Measurements from ENCODE around the gene EPHA2. TPM values are rescaled to one million over a fixed set of nuclear protein-coding genes. Genes with fewer than 3 reads are reported as not detected.

Gene EPHA2
- total RNA-seq, 1 donor from 2014 or later: 28.3 TPM

GRCh38 chr1:16119926-16120325 lies 35.9 kb downstream of the EPHA2 start:
- no peak for TF ChIP-seq CTCF (IDR thresholded peaks at IDR 0.05; ENCODE audit: unreplicated experiment)
- no peak overlapping the region for H3K27ac Mint-ChIP-seq
- H3K9me3 Mint-ChIP-seq (ENCODE audit: low read depth): no peaks in the 10 kb centered on the region
- no peaks in the 10 kb centered on the region for H3K27me3 Mint-ChIP-seq
- no peak for DNase-seq (ENCODE audit: low spot score, unreplicated experiment)
- H3K4me1 Mint-ChIP-seq (ENCODE audit: low read depth): peaks cover 28% of the 10 kb centered on the region
- H3K36me3 Mint-ChIP-seq (ENCODE audit: insufficient read depth): peaks cover 9% of the 10 kb centered on the region
- H3K4me3 Mint-ChIP-seq (ENCODE audit: low read depth): no peak overlapping the region

DNA sequence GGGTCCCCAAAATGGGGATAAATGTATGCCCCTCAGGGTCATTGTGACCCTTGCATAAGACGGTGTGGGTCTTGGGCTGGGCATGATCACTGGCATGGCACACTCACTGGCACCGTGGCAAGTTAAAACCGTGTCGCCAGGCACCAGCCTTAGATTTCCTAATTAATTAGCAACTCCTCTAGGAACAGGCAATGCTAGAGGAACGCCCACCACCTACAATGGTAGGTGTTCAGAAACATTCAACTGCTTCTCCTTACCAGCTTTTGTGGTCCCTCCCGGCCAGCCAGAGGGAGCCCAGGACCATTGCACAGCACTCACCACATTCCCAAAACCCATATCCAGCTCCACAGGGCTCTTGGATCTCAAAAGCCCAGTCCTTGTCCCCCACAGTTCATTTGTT lies 36.4 kb downstream of the EPHA2 start:
- Mint-ChIP-seq H3K4me1 (ENCODE audit: low read depth) (peaks cover 28% of the 10 kb centered on the region), H3K27ac (no peak overlapping the region), H3K36me3 (ENCODE audit: insufficient read depth) (peaks cover 7% of the 10 kb centered on the region), H3K27me3 (no peaks in the 10 kb centered on the region), H3K9me3 (ENCODE audit: low read depth) (no peaks in the 10 kb centered on the region), H3K4me3 (ENCODE audit: low read depth) (no peak overlapping the region)
- no peak for TF ChIP-seq CTCF (IDR thresholded peaks at IDR 0.05; ENCODE audit: unreplicated experiment)
- no peak for DNase-seq (ENCODE audit: low spot score, unreplicated experiment)

DNA sequence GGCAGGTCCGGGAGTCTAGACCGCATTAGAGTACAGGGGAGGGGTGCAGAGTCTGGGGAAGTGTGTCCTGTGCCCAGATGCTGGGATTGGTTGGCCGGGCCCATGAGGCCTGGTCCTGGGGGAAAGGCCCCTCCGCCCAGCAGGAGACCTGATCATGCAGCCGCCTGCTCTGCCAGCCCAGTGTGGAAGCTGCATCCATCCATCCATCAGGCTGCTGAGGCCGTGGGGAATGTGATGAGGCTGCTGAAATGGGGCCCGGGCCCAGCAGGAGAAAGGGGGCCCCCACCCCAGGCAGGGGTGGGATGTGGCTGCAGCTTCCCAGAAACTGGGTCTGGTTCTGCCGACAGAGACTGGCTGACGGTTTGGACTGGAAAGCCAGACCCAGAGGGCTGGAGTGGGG lies 37.2 kb downstream of the EPHA2 start:
- Mint-ChIP-seq H3K27me3 (no peaks in the 10 kb centered on the region), H3K4me3 (ENCODE audit: low read depth) (no peak overlapping the region), H3K9me3 (ENCODE audit: low read depth) (no peaks in the 10 kb centered on the region), H3K36me3 (ENCODE audit: insufficient read depth) (peaks cover 4% of the 10 kb centered on the region), H3K4me1 (ENCODE audit: low read depth) (peaks cover 28% of the 10 kb centered on the region), H3K27ac (no peak overlapping the region)
- TF ChIP-seq CTCF (IDR thresholded peaks at IDR 0.05; ENCODE audit: unreplicated experiment): no peak
- DNase-seq (ENCODE audit: low spot score, unreplicated experiment): no peak

DNA sequence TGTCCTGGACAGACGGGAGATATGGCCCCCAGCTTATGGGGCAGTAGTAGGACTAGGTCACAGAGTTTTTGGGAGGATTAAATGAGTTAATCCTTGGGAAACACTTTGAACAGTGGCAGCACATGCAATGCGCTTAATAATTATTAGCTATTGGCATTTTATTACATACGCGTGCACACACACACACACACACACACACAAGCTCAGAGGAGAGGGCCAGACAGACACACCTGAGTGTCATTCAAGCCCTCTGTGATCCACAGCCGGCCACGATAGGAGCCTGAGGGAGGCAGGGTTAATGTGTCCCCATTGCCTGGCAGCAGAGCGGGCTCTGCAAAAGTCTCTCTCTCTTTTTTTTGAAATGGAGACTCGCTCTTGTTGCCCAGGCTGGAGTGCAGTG lies 37.9 kb downstream of the EPHA2 start:
- no peak for DNase-seq (ENCODE audit: low spot score, unreplicated experiment)
- no peaks in the 10 kb centered on the region for H3K27me3 Mint-ChIP-seq
- H3K4me1 Mint-ChIP-seq (ENCODE audit: low read depth): peaks cover 33% of the 10 kb centered on the region
- peak overlapping the region; percentile 62 for H3K27ac Mint-ChIP-seq
- no peaks in the 10 kb centered on the region for H3K9me3 Mint-ChIP-seq (ENCODE audit: low read depth)
- no peak for TF ChIP-seq CTCF (IDR thresholded peaks at IDR 0.05; ENCODE audit: unreplicated experiment)
- no peaks in the 10 kb centered on the region for H3K36me3 Mint-ChIP-seq (ENCODE audit: insufficient read depth)
- no peak overlapping the region for H3K4me3 Mint-ChIP-seq (ENCODE audit: low read depth)

GRCh38 chr1:16117369-16117768 lies 38.5 kb downstream of the EPHA2 start:
- H3K4me1 Mint-ChIP-seq (ENCODE audit: low read depth): peaks cover 34% of the 10 kb centered on the region
- H3K27ac Mint-ChIP-seq: peak overlapping the region; percentile 67
- no peak overlapping the region for H3K4me3 Mint-ChIP-seq (ENCODE audit: low read depth)

More at GRCh38 chr1:16117369-16117768, 38.5 kb downstream of the EPHA2 start:
- DNase-seq (ENCODE audit: low spot score, unreplicated experiment): no peak
- Mint-ChIP-seq H3K36me3 (ENCODE audit: insufficient read depth) (no peaks in the 10 kb centered on the region), H3K27me3 (no peaks in the 10 kb centered on the region), H3K9me3 (ENCODE audit: low read depth) (no peaks in the 10 kb centered on the region)
- no peak for TF ChIP-seq CTCF (IDR thresholded peaks at IDR 0.05; ENCODE audit: unreplicated experiment)

Data from progenitor cell of endocrine pancreas (in vitro differentiated cells).